Astrocyte (in vitro differentiated cells and primary cell): ENCODE measurements around the gene CTNNBIP1. TPM values are rescaled to one million over a fixed set of nuclear protein-coding genes. Genes with fewer than 3 reads are reported as not detected.

Source experiments
- DNase-seq: peaks from one replicate; pipeline ENCODE4 v3.0.0-alpha.2; 2010; ENCODE audit warnings: low read depth
- FAIRE-seq: peaks from 2 replicates; lab custom pipeline; 2011; peaks lifted over from hg19 to GRCh38; lab: Jason Lieb, UNC
- H2AFZ ChIP-seq: 2 replicates; pipeline ENCODE4 v1.6.0; 2012; ENCODE audit warnings: low read depth, low read length, inconsistent platforms
- H3K27ac ChIP-seq: 2 replicates; pipeline ENCODE4 v1.5.1; 2011; ENCODE audit warnings: low read depth, low read length, inconsistent platforms
- H3K27me3 ChIP-seq: 2 replicates; pipeline ENCODE4 v1.6.0; 2011; ENCODE audit warnings: low read length, inconsistent platforms; ENCODE audit not compliant: insufficient read depth
- H3K36me3 ChIP-seq: 2 replicates; pipeline ENCODE4 v1.5.1; 2011; ENCODE audit warnings: low read length, inconsistent platforms; ENCODE audit not compliant: insufficient read depth
- H3K4me1 ChIP-seq: 2 replicates; pipeline ENCODE4 v1.5.1; 2011; ENCODE audit warnings: low read length, inconsistent platforms; ENCODE audit not compliant: insufficient read depth
- H3K4me2 ChIP-seq: 2 replicates; pipeline ENCODE4 v1.6.0; 2012; ENCODE audit warnings: low read length, inconsistent platforms
- H3K4me3 ChIP-seq: 2 replicates; pipeline ENCODE4 v1.5.1; 2011; ENCODE audit warnings: low read depth, mild to moderate bottlenecking, low read length, inconsistent platforms; ENCODE audit not compliant: insufficient read depth
- H3K79me2 ChIP-seq: 2 replicates; pipeline ENCODE4 v1.6.0; 2012; ENCODE audit warnings: mild to moderate bottlenecking, low read length, inconsistent platforms; ENCODE audit not compliant: insufficient read depth
- H3K9ac ChIP-seq: 2 replicates; pipeline ENCODE4 v1.6.0; 2012; ENCODE audit warnings: mild to moderate bottlenecking, low read length, inconsistent platforms
- H3K9me3 ChIP-seq: 2 replicates; pipeline ENCODE4 v1.5.1; 2012; ENCODE audit warnings: low read depth, mild to moderate bottlenecking, low read length, inconsistent platforms; ENCODE audit not compliant: insufficient read depth
- H4K20me1 ChIP-seq: 2 replicates; pipeline ENCODE4 v1.6.0; 2012; ENCODE audit warnings: low read length, inconsistent platforms; ENCODE audit not compliant: insufficient read depth
- H3K27ac Mint-ChIP-seq: one replicate; pipeline ENCODE4 v1.8.0; 2021; ENCODE audit warnings: mild to moderate bottlenecking, mixed read lengths; ENCODE audit not compliant: unreplicated experiment
- H3K27me3 Mint-ChIP-seq: one replicate; pipeline ENCODE4 v1.8.0; 2021; ENCODE audit warnings: low read depth, mixed read lengths; ENCODE audit not compliant: unreplicated experiment
- H3K36me3 Mint-ChIP-seq: one replicate; pipeline ENCODE4 v1.8.0; 2021; ENCODE audit warnings: low read depth, mixed read lengths; ENCODE audit not compliant: unreplicated experiment
- H3K4me1 Mint-ChIP-seq: one replicate; pipeline ENCODE4 v1.8.0; 2021; ENCODE audit warnings: low read depth, mixed read lengths; ENCODE audit not compliant: unreplicated experiment
- H3K4me3 Mint-ChIP-seq: one replicate; pipeline ENCODE4 v1.8.0; 2021; ENCODE audit warnings: mild to moderate bottlenecking, moderate library complexity, mixed read lengths; ENCODE audit not compliant: unreplicated experiment
- H3K9me3 Mint-ChIP-seq: one replicate; pipeline ENCODE4 v1.8.0; 2021; ENCODE audit warnings: mild to moderate bottlenecking, mixed read lengths; ENCODE audit not compliant: unreplicated experiment
- CTCF ChIP-seq: IDR thresholded peaks from 2 replicates; pipeline ENCODE4 v1.5.1; 2011; ENCODE audit warnings: low read depth, mild to moderate bottlenecking, inconsistent platforms, low read length, moderate library complexity; ENCODE audit not compliant: insufficient read depth
- EZH2 ChIP-seq: IDR thresholded peaks from 2 replicates; pipeline ENCODE4 v1.6.1; 2012; ENCODE audit warnings: mild to moderate bottlenecking, low read length, inconsistent platforms; ENCODE audit not compliant: insufficient read depth
- total RNA-seq: library from RNA; stranded (reverse); gene quantifications from 2 replicates; pipeline ENCODE4 v1.2.1, GENCODE V29; 2021

CTNNBIP1 gene
- total RNA-seq, 1 donor from 2014 or later: 53.7 TPM

DNA sequence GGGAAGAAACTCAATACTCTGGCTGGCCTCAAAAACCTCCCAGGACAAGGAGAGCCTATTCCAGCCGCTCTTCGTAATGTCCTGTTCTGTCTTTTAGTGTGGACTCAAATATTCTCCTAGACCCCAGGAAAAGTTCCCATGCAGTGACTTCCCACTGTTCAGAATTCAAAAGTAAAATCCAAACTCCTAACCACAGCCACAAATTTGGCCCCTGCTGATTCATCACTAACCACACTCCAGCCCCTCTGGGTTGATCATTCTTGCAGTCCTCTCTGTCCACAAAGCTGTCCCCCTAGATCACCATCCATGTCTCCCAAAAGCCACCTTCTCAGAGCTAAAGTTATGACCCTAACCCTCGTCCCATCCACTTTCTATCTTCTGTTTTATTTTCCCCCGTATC, 5.1 kb downstream of the CTNNBIP1 start:
- Mint-ChIP-seq H3K4me1 (peaks cover 41% of the 10 kb centered on the region), H3K27me3 (no peaks in the 10 kb centered on the region), H3K27ac (peak overlapping the region; percentile 83), H3K4me3 (peak overlapping the region; percentile 55), H3K36me3 (peaks cover 11% of the 10 kb centered on the region), H3K9me3 (no peaks in the 10 kb centered on the region)
- H2AFZ ChIP-seq: no peak overlapping the region
- peak overlapping the region; percentile 46 for H3K9ac ChIP-seq
- peak overlapping the region; percentile 68 for H3K4me2 ChIP-seq
- H4K20me1 ChIP-seq: peaks cover 45% of the 10 kb centered on the region
- FAIRE-seq (no peak), DNase-seq (peak; percentile 68)
- H3K9me3 ChIP-seq: no peaks in the 10 kb centered on the region
- H3K79me2 ChIP-seq: peaks cover 33% of the 10 kb centered on the region
- peak overlapping the region; percentile 28 for H3K27ac ChIP-seq
- TF ChIP-seq EZH2 (no peak), CTCF (no peak)
- no peaks in the 10 kb centered on the region for H3K36me3 ChIP-seq
- peaks cover 18% of the 10 kb centered on the region for H3K4me1 ChIP-seq
- H3K27me3 ChIP-seq: no peaks in the 10 kb centered on the region
- no peak overlapping the region for H3K4me3 ChIP-seq

GRCh38 chr1:9904596-9904995, 5.5 kb downstream of the CTNNBIP1 start:
- Histone ChIP-seq H3K27ac (peak overlapping the region; percentile 28), H3K27me3 (no peaks in the 10 kb centered on the region), H3K79me2 (peaks cover 36% of the 10 kb centered on the region), H3K9me3 (no peaks in the 10 kb centered on the region), H3K4me3 (no peak overlapping the region), H3K36me3 (no peaks in the 10 kb centered on the region), H3K9ac (peak overlapping the region; percentile 46), H4K20me1 (peaks cover 48% of the 10 kb centered on the region), H2AFZ (no peak overlapping the region), H3K4me1 (peaks cover 18% of the 10 kb centered on the region), H3K4me2 (peak overlapping the region; percentile 68)
- H3K4me3 Mint-ChIP-seq: peak overlapping the region; percentile 55
- no peaks in the 10 kb centered on the region for H3K9me3 Mint-ChIP-seq
- peaks cover 41% of the 10 kb centered on the region for H3K4me1 Mint-ChIP-seq
- TF ChIP-seq EZH2: no peak
- TF ChIP-seq CTCF: no peak
- H3K36me3 Mint-ChIP-seq: peaks cover 11% of the 10 kb centered on the region
- peak; percentile 32 for FAIRE-seq
- peak; percentile 65 for DNase-seq
- H3K27ac Mint-ChIP-seq: peak overlapping the region; percentile 83
- no peaks in the 10 kb centered on the region for H3K27me3 Mint-ChIP-seq

GRCh38 chr1:9903801-9904527, 6.1 kb downstream of the CTNNBIP1 start:
- H3K27ac Mint-ChIP-seq: peak overlapping the region; percentile 83

More at GRCh38 chr1:9903801-9904527, 6.1 kb downstream of the CTNNBIP1 start:
- Histone ChIP-seq H3K4me3 (no peak overlapping the region), H3K36me3 (no peaks in the 10 kb centered on the region), H3K79me2 (peaks cover 31% of the 10 kb centered on the region), H3K4me2 (peak overlapping the region; percentile 68), H3K4me1 (peaks cover 12% of the 10 kb centered on the region), H4K20me1 (peaks cover 48% of the 10 kb centered on the region), H3K27me3 (no peaks in the 10 kb centered on the region), H2AFZ (no peak overlapping the region), H3K27ac (no peak overlapping the region), H3K9ac (no peak overlapping the region), H3K9me3 (no peaks in the 10 kb centered on the region)
- H3K4me1 Mint-ChIP-seq: peaks cover 39% of the 10 kb centered on the region
- no peaks in the 10 kb centered on the region for H3K27me3 Mint-ChIP-seq
- FAIRE-seq: no peak
- TF ChIP-seq CTCF (no peak), EZH2 (no peak)
- peak overlapping the region; percentile 45 for H3K4me3 Mint-ChIP-seq
- peaks cover 11% of the 10 kb centered on the region for H3K36me3 Mint-ChIP-seq
- no peaks in the 10 kb centered on the region for H3K9me3 Mint-ChIP-seq
- DNase-seq: no peak
